ENCODE data around the gene PGM2L1. TPM values are rescaled to one million over a fixed set of nuclear protein-coding genes. Genes with fewer than 3 reads are reported as not detected.
A peak's percentile ranks its signal among the peaks of the same experiment; 100 is the strongest.
"Not testable (repeated sequence)": the region's sequence is repeated elsewhere in the genome, so short reads cannot be mapped to it uniquely, and the experiment has no call there.

Gene PGM2L1
- total RNA-seq, 2 experiments from 2014 or later = 8.8 to 11.0 TPM

DNA sequence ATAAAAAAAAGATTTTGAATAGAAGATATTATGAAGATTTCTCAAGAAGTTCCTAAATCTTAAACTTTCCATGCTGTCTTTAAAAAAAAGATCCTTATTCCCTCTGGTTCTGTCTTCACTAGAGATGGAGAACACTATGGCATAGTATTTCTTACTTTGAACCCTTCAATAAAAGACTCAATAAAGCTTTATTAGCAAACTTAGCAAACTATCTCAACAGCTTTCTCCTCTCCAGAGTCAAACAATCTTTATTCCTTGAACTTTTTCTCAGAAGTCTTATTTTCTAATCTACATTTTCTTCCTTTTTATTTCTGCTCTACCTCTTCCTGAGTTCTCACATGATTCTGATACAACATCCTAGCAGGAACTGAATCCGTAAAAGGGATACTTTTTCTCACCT is 65.0 kb downstream of the PGM2L1 start:
- no peaks in the 10 kb centered on the region for H3K4me1 Mint-ChIP-seq
- DNase-seq (no peak), ATAC-seq (no peak)
- no peaks in the 10 kb centered on the region for H3K27me3 Mint-ChIP-seq
- peaks cover 4% of the 10 kb centered on the region for H3K36me3 Mint-ChIP-seq (ENCODE audit: low read depth)
- POLR2A ChIA-PET = no interaction called here
- H3K4me3 Mint-ChIP-seq = no peak overlapping the region
- intact Hi-C loops (cut with DNase I, micrococcal nuclease) = no loop called here
- no peaks in the 10 kb centered on the region for H3K9me3 Mint-ChIP-seq (ENCODE audit: low read depth)
- no peak overlapping the region for H3K27ac Mint-ChIP-seq
- CTCF ChIA-PET = interaction anchor here (1.0 to 2.3 kb wide), 5 partner anchors 10 to 106 kb away, joined by 3 to 9 read pairs (median 3); no protein-coding TSS in a partner anchor

DNA sequence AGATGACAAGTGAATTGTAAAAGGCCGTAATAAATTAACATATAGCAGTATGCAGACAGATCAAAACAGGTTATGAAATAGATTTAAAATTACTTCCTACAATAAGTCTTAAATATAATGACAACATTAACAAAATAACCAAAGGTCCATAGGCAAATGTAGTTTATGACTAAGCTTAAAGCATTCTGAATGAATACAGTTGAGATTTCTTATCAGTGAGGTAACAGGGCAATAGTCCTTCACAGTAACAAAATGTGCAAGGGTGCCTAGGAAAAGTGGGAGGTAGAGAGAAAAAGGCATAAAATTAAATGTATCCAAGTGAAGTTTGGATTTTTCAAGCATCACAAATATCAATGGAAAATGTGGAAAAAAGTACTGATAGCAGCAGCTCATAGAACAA is 65.9 kb downstream of the PGM2L1 start:
- no peaks in the 10 kb centered on the region for H3K27me3 Mint-ChIP-seq
- H3K9me3 Mint-ChIP-seq (ENCODE audit: low read depth) = no peaks in the 10 kb centered on the region
- CTCF ChIA-PET = interaction anchor here (0.6 to 2.3 kb wide), 4 partner anchors 11 to 272 kb away, joined by 3 to 9 read pairs (median 6); no protein-coding TSS in a partner anchor
- POLR2A ChIA-PET = no interaction called here
- ATAC-seq (no peak), DNase-seq (no peak)
- peaks cover 4% of the 10 kb centered on the region for H3K36me3 Mint-ChIP-seq (ENCODE audit: low read depth)
- no peak overlapping the region for H3K4me3 Mint-ChIP-seq
- intact Hi-C loops (cut with DNase I, micrococcal nuclease) = no loop called here
- H3K4me1 Mint-ChIP-seq = no peaks in the 10 kb centered on the region
- H3K27ac Mint-ChIP-seq = no peak overlapping the region

DNA sequence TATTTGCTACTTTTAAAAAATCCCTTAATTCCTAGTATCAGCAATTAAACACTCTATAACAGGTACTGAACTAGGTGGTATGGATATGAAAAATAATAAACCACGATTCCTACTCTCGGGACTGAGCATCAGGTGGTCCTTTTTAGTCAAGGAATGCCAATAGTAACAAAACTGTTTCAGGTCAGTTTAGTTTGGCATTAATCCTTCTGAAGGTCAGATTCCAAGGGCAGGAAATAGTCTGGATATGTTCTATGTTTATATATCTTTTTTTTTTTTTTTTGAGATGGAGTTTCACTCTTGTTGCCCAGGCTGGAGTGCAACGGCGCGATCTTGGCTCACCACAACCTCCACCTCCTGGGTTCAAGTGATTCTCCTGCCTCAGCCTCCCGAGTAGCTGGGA is 67.2 kb downstream of the PGM2L1 start:
- ATAC-seq; CTCF ChIA-PET; H3K9me3 Mint-ChIP-seq (ENCODE audit: low read depth); H3K36me3 Mint-ChIP-seq (ENCODE audit: low read depth); H3K4me3 Mint-ChIP-seq; DNase-seq; H3K4me1 Mint-ChIP-seq; intact Hi-C loops (cut with DNase I, micrococcal nuclease); H3K27me3 Mint-ChIP-seq; H3K27ac Mint-ChIP-seq: not testable (repeated sequence)
- POLR2A ChIA-PET = interaction anchor here (0.5 kb wide), 1 partner anchor 25 kb away, joined by 13 read pairs; no protein-coding TSS in a partner anchor

DNA sequence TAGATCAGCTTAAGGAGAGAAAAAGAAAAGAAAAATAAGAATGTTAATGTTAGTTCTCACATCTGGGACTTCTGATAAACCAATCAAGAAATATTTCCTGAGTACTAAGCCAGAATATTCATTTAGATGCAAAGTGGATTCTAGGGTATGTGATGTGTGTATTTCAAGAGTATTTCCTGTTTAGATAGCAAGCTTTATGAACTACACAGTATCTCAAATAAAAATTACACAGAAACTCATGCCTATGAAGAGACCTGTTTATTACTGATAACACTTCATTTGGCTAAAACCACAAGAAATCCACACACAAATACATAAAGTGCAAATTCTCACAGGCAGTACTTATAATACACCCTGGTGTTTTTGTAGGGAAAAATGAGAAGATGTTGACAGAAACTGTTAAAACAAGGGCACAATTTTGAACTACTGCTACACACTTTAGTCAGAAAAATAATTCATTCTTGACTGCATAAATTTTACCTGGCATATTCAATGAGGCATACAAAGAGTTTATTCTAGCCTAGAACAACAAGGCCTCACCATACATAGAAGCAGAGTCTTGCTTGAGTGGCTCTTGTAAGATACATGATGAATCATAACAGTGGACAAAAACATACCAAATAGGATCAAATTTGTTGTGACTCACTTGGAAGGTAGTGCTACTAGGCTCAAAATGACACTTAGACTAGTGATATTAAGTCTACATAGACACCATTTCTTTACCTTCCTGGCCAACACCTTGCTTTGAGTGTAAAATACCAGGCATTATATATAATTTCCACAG is 68.0 kb downstream of the PGM2L1 start:
- ATAC-seq (peak; percentile 63), DNase-seq (no peak)
- no peaks in the 10 kb centered on the region for H3K36me3 Mint-ChIP-seq (ENCODE audit: low read depth)
- H3K4me3 Mint-ChIP-seq = no peak overlapping the region
- H3K27ac Mint-ChIP-seq = no peak overlapping the region
- ChIA-PET POLR2A (no interaction called here), CTCF (interaction anchor here (0.6 to 1.0 kb wide), 4 partner anchors 11 to 1113 kb away, joined by 3 to 4 read pairs (median 3); no protein-coding TSS in a partner anchor)
- H3K27me3 Mint-ChIP-seq = no peaks in the 10 kb centered on the region
- no peaks in the 10 kb centered on the region for H3K9me3 Mint-ChIP-seq (ENCODE audit: low read depth)
- intact Hi-C loops (cut with DNase I, micrococcal nuclease) = no loop called here
- H3K4me1 Mint-ChIP-seq = no peaks in the 10 kb centered on the region

DNA sequence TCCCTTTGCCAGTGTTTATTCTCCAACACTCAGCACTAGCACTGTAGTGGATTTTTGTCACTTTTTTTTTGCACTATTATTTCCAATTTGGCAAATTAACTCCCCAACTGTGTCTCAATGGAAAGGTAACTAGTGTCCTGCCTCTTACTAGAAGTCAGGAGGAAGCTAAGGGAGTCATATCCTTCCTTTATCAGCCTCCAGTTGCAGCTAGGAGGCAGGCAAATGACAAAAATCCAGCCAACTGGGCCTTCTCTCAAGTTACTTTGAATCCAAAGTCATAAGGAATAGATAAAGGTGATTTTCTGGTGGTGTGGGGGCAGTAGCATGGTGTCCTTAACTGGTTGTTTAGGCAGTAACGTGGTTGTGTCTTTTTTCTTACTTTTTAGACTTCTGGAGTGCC is 71.2 kb downstream of the PGM2L1 start:
- Mint-ChIP-seq H3K9me3 (ENCODE audit: low read depth) (no peaks in the 10 kb centered on the region), H3K4me1 (no peaks in the 10 kb centered on the region), H3K4me3 (no peak overlapping the region), H3K36me3 (ENCODE audit: low read depth) (no peaks in the 10 kb centered on the region), H3K27ac (no peak overlapping the region), H3K27me3 (no peaks in the 10 kb centered on the region)
- intact Hi-C loops (cut with DNase I, micrococcal nuclease) = no loop called here
- DNase-seq (no peak), ATAC-seq (no peak)
- POLR2A ChIA-PET = no interaction called here
- CTCF ChIA-PET = interaction anchor here (1.1 kb wide), 1 partner anchor 72 kb away, joined by 6 read pairs; no protein-coding TSS in a partner anchor

DNA sequence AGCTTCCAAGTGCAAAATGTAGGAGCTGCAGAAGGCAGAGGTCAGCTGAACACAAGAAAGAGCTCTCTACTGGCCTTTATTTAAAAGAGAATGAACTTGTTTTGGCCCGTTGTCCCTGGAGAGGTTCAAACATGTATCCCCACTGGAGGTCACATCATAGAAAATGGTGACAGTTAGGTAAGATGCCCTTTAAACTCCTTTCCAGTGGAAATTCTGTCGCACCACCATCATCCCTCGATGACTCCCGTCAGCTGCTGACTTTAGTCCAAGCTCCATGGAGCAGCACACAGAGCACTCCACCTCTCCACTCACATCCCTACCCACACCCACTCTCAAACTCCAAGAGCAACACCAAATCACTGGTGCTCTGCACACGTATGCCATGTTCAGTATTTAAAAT is 71.6 kb downstream of the PGM2L1 start:
- Mint-ChIP-seq H3K4me1 (no peaks in the 10 kb centered on the region), H3K36me3 (ENCODE audit: low read depth) (no peaks in the 10 kb centered on the region), H3K4me3 (no peak overlapping the region), H3K27me3 (no peaks in the 10 kb centered on the region), H3K9me3 (ENCODE audit: low read depth) (no peaks in the 10 kb centered on the region), H3K27ac (no peak overlapping the region)
- DNase-seq (no peak), ATAC-seq (no peak)
- CTCF ChIA-PET = interaction anchor here (1.0 to 1.1 kb wide), 2 partner anchors 71 to 369 kb away, joined by 3 to 6 read pairs; no protein-coding TSS in a partner anchor
- intact Hi-C loops (cut with DNase I, micrococcal nuclease) = no loop called here
- POLR2A ChIA-PET = no interaction called here

DNA sequence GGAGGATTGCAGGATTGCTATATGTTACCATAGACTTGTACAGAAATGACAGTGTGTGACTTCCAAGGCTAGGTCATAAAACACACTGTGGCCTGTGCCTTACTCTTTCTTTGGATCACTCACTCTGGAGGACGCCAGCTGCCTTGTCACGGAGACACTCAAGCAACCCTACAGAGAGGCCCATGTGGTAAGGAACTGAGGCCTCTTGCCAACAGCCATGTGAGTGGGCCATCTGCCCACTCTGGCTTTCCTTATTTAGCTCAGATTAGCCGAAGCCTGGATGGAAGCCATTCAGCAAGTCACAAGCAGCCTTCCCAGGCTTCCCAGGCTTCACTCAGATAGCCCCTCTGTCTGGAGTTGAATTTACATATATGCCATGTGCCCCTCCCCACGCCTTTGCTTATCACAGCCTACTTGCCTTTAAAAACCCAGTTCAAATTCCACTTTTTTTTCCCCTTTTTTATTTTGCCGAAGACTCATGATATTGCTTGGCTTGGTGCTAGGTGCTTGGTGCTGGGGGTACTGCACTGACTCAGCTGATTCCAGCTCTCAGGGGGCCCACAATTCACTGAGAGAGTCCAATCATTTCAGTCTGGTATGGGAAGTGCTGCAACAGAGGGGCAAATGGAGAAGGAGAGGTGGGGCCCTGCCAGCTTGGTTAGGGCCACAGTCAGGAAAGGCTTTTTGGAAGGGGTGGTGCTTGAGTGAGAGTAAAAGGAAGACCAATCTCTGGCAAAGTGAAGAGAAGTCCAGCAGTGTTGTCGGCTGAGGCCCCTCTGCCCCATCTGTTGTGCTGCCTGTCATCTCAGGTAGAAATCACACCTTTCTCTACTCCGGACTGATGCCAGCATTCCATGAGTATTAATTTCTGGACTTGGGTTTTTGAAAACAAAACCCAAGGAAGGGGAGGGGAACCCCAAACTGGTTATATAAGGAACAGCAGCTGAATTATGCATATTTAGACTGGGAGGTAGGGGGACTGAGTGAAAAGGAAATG is 72.3 kb downstream of the PGM2L1 start:
- no peak for DNase-seq
- Mint-ChIP-seq H3K27me3 (no peaks in the 10 kb centered on the region), H3K9me3 (ENCODE audit: low read depth) (no peaks in the 10 kb centered on the region), H3K4me1 (no peaks in the 10 kb centered on the region), H3K4me3 (no peak overlapping the region), H3K27ac (no peak overlapping the region), H3K36me3 (ENCODE audit: low read depth) (no peaks in the 10 kb centered on the region)
- ChIA-PET CTCF (interaction anchor here (1.0 to 1.1 kb wide), 2 partner anchors 70 to 368 kb away, joined by 3 to 6 read pairs; no protein-coding TSS in a partner anchor), POLR2A (no interaction called here)
- ATAC-seq = no peak
- intact Hi-C loops (cut with DNase I, micrococcal nuclease) = no loop called here

DNA sequence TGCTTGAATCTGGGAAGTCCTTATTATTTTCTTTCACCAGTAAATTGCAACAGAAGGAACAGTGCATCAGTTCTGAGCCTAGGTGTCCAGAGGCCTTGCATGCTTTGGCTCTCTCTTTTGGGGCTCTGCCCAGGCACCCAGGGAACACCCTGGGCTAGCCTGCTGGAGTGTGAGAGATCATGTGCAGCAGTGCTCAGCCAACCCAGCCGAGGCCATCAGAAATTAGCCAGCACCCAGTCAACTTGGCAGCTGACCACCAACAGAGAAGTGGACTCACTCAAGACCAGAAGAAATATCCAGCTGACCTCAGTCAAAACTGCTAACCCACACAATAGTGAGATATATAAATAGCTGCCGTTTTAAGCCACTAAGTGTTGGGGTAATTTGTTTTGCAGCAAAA is 75.6 kb downstream of the PGM2L1 start:
- no peak for DNase-seq
- Mint-ChIP-seq H3K9me3 (ENCODE audit: low read depth) (peaks cover 4% of the 10 kb centered on the region), H3K27ac (no peak overlapping the region), H3K36me3 (ENCODE audit: low read depth) (peaks cover 3% of the 10 kb centered on the region), H3K4me1 (no peaks in the 10 kb centered on the region), H3K27me3 (no peaks in the 10 kb centered on the region), H3K4me3 (no peak overlapping the region)
- no peak for ATAC-seq
- ChIA-PET CTCF (interaction anchor here (0.6 to 3.2 kb wide), 7 partner anchors 11 to 170 kb away, joined by 3 to 31 read pairs (median 6); partner anchors contain the start of gene LIPT2), POLR2A (no interaction called here)
- intact Hi-C loops (cut with DNase I, micrococcal nuclease) = no loop called here

DNA sequence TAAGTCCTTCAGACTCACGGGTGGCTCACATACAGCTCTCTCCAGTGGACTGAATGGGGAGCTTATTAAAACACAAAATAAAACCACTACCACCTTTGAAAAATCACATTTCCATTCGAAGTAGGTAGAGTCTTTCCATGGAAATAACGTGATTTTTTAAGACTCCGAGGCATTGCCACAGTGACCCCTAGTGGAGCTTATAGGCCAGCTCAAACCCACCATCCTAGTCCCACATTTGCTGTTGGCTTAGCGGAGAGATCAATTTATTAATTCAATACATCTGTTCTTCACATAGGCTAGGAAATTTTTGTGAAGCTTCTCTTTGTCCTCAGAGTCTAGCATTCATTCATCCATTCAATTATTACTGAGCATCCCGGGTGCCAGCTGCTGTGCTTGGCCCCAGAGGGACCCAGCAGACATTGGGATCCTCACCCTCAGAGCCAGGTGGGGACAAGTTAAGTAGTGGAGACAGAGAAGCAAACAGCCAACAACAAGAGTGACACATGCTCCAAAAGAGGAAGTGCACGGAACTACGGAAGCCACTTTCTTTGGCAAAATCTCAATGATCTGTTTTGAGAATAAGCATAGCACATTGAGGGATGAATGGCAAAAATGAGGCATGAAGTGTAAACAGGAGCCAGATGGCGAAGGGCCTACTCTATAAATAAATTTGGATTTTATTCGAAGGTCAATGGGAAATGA is 76.6 kb downstream of the PGM2L1 start:
- POLR2A ChIA-PET = interaction anchor here (0.8 kb wide), 1 partner anchor 66 kb away, joined by 4 read pairs; no protein-coding TSS in a partner anchor
- intact Hi-C loops (cut with DNase I, micrococcal nuclease) = loop anchor here (1.0 to 2.0 kb wide), 3 partner anchors 65 to 357 kb away; no protein-coding TSS in a partner anchor
- Mint-ChIP-seq H3K27ac (no peak overlapping the region), H3K4me1 (no peaks in the 10 kb centered on the region), H3K4me3 (no peak overlapping the region), H3K36me3 (ENCODE audit: low read depth) (peaks cover 4% of the 10 kb centered on the region), H3K27me3 (no peaks in the 10 kb centered on the region), H3K9me3 (ENCODE audit: low read depth) (peaks cover 12% of the 10 kb centered on the region)
- ATAC-seq (peak; percentile 33), DNase-seq (peak; percentile 54)
- CTCF ChIA-PET = interaction anchor here (0.6 to 3.2 kb wide), 33 partner anchors 8 to 423 kb away, joined by 3 to 31 read pairs (median 5); partner anchors contain the start of genes LIPT2 and P4HA3

DNA sequence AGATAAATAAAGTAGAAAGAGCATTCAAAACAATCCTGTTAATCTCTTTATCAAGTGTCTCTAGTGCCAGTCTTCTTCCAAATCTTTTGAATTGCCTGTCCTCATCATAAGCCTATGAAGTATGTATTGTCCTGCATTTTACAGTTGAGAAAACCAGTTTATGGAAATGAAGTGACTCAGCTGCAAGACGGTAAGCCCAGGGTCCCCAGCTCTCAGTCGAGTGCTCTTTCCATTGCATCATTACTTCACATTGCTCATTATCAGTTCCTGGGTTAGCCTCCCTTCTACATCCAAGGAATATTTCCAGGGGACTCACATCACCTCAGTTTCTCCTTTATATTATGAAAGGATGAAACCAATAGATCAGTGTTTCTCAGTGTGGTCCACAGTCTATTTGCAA is 77.7 kb downstream of the PGM2L1 start:
- Mint-ChIP-seq H3K4me1 (no peaks in the 10 kb centered on the region), H3K4me3 (no peak overlapping the region), H3K9me3 (ENCODE audit: low read depth) (peaks cover 17% of the 10 kb centered on the region), H3K27ac (no peak overlapping the region), H3K27me3 (no peaks in the 10 kb centered on the region), H3K36me3 (ENCODE audit: low read depth) (peaks cover 4% of the 10 kb centered on the region)
- ChIA-PET CTCF (interaction anchor here (0.6 to 3.2 kb wide), 15 partner anchors 8 to 134 kb away, joined by 3 to 31 read pairs (median 8); partner anchors contain the start of gene P4HA3), POLR2A (no interaction called here)
- intact Hi-C loops (cut with DNase I, micrococcal nuclease) = loop anchor here in 1 of 2 experiments (2.0 kb wide), 1 partner anchor 356 kb away; no protein-coding TSS in a partner anchor
- no peak for ATAC-seq
- DNase-seq = no peak

Measured in activated CD4-positive, alpha-beta T cell treated with anti-CD3 and anti-CD28 coated beads for 36 hours (primary cell).